Measurements from ENCODE around the gene TRPT1. TPM values are rescaled to one million over a fixed set of nuclear protein-coding genes. Genes with fewer than 3 reads are reported as not detected.

Gene TRPT1
- total RNA-seq, 1 experiment from 2014 or later: 58.8 TPM

DNA sequence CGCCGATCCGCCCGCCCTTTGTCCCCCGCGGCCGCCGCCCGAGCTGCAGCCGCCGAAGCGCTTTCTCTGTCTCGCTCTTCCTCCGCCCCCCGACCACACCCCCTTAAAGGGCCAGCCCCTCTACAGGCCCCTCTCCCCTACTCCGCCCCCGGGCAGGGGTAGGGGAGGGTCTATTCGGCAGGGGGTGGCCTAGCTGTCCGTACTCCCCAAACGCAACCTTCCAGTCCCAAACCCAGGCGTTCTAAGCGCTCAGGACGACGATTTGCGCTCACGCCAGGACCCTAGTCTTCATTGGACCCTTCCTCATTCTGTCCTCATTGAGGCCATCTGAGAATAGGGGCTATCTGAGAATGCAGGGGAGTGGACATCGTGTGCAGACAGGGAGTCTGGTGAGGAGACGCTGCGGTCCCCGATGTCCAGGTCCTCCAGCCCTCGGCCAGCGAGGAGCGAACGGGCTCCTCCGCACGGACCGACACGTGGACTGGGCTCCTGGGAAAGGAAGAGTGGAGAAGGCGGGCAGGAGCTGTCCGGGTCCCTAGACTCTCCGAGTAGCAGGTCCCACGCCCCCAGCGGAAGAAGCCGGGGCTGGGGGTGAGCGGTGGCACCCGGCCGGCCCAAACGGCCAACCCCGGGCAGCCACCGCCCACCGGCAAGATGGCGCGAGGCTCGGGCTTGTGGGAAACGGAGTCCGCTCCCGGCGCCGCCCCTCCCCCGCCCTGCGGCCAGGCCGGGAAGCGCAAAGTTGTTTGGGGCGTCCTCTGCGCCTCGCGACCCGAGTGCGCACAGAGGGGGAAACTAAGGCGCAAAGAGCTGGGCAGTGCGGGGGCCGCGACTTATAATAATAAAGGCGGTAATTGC lies 21.1 kb upstream of the TRPT1 start, which contains the start of gene PPP1R14B:
Gene PPP1R14B (minus strand): TSS at position 73 of the 858 bp plus-strand sequence. CDS start 270 bp downstream, outside the sequence.
- ATAC-seq (peak; percentile 55), DNase-seq (ENCODE audit: low spot score) (peak; percentile 95)
- Mint-ChIP-seq H3K9me3 (no peaks in the 10 kb centered on the region), H3K4me1 (peaks cover 50% of the 10 kb centered on the region), H3K4me3 (peak within 1 kb of the TSS; percentile 88), H3K36me3 (peaks cover 8% of the 10 kb centered on the region), H3K27ac (peak within 1 kb of the TSS; percentile 97), H3K27me3 (ENCODE audit: low read depth) (no peaks in the 10 kb centered on the region)
- ChIA-PET POLR2A (interaction anchor here (0.8 to 1.7 kb wide), 5 partner anchors 21 to 328 kb away, joined by 3 to 7 read pairs (median 3); partner anchors contain the start of genes NUDT22 and TRPT1), CTCF (interaction anchor here (0.8 to 2.1 kb wide), 10 partner anchors 16 to 108 kb away, joined by 3 to 11 read pairs (median 5); partner anchors contain the start of genes CATSPERZ, ESRRA, NUDT22 and TRPT1)
- TF ChIP-seq, protein P1, sequence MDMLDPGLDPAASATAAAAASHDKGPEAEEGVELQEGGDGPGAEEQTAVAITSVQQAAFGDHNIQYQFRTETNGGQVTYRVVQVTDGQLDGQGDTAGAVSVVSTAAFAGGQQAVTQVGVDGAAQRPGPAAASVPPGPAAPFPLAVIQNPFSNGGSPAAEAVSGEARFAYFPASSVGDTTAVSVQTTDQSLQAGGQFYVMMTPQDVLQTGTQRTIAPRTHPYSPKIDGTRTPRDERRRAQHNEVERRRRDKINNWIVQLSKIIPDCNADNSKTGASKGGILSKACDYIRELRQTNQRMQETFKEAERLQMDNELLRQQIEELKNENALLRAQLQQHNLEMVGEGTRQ (CRISPR knock-in tag; IDR thresholded peaks at IDR 0.05): 0 out of 2 replicates have a peak, but pooled peaks have one; percentile 20
- TF ChIP-seq CREM (CRISPR knock-in tag; IDR thresholded peaks at IDR 0.05) (0 out of 2 replicates have a peak, but pooled peaks have one; percentile 20), FOXP1 (CRISPR knock-in tag; IDR thresholded peaks at IDR 0.05; ENCODE audit: borderline replicate concordance) (peak; percentile 18; the same call in 1 of the 2 replicates), ZNF423 (CRISPR knock-in tag; IDR thresholded peaks at IDR 0.05) (no peak), NR2C2 (CRISPR knock-in tag; IDR thresholded peaks at IDR 0.05) (no peak), ZBTB21 (CRISPR knock-in tag; IDR thresholded peaks at IDR 0.05; ENCODE audit: borderline replicate concordance) (peak; percentile 32; the same call in 1 of the 2 replicates), MXD4 (CRISPR knock-in tag; IDR thresholded peaks at IDR 0.05; ENCODE audit: borderline replicate concordance) (no peak), ZNF263 (CRISPR knock-in tag; IDR thresholded peaks at IDR 0.05; ENCODE audit: low read depth) (no peak), SP1 (CRISPR knock-in tag; conservative IDR thresholded peaks at IDR 0.05) (peak; percentile 75), ZNF416 (CRISPR knock-in tag; IDR thresholded peaks at IDR 0.05) (0 out of 2 replicates have a peak, but pooled peaks have one; percentile 55)
- TF ChIP-seq, protein P2, sequence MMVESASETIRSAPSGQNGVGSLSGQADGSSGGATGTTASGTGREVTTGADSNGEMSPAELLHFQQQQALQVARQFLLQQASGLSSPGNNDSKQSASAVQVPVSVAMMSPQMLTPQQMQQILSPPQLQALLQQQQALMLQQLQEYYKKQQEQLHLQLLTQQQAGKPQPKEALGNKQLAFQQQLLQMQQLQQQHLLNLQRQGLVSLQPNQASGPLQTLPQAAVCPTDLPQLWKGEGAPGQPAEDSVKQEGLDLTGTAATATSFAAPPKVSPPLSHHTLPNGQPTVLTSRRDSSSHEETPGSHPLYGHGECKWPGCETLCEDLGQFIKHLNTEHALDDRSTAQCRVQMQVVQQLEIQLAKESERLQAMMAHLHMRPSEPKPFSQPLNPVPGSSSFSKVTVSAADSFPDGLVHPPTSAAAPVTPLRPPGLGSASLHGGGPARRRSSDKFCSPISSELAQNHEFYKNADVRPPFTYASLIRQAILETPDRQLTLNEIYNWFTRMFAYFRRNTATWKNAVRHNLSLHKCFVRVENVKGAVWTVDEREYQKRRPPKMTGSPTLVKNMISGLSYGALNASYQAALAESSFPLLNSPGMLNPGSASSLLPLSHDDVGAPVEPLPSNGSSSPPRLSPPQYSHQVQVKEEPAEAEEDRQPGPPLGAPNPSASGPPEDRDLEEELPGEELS (CRISPR knock-in tag; IDR thresholded peaks at IDR 0.05): peak; percentile 55; the same call in 1 of the 2 replicates
- TF ChIP-seq, protein P3, sequence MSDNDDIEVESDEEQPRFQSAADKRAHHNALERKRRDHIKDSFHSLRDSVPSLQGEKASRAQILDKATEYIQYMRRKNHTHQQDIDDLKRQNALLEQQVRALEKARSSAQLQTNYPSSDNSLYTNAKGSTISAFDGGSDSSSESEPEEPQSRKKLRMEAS (CRISPR knock-in tag; IDR thresholded peaks at IDR 0.05): peak; percentile 77
- TF ChIP-seq, protein P4, sequence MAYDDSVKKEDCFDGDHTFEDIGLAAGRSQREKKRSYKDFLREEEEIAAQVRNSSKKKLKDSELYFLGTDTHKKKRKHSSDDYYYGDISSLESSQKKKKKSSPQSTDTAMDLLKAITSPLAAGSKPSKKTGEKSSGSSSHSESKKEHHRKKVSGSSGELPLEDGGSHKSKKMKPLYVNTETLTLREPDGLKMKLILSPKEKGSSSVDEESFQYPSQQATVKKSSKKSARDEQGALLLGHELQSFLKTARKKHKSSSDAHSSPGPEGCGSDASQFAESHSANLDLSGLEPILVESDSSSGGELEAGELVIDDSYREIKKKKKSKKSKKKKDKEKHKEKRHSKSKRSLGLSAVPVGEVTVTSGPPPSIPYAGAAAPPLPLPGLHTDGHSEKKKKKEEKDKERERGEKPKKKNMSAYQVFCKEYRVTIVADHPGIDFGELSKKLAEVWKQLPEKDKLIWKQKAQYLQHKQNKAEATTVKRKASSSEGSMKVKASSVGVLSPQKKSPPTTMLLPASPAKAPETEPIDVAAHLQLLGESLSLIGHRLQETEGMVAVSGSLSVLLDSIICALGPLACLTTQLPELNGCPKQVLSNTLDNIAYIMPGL (CRISPR knock-in tag; IDR thresholded peaks at IDR 0.05): peak; percentile 84; the same call in 1 of the 2 replicates
- TF ChIP-seq, protein P5, sequence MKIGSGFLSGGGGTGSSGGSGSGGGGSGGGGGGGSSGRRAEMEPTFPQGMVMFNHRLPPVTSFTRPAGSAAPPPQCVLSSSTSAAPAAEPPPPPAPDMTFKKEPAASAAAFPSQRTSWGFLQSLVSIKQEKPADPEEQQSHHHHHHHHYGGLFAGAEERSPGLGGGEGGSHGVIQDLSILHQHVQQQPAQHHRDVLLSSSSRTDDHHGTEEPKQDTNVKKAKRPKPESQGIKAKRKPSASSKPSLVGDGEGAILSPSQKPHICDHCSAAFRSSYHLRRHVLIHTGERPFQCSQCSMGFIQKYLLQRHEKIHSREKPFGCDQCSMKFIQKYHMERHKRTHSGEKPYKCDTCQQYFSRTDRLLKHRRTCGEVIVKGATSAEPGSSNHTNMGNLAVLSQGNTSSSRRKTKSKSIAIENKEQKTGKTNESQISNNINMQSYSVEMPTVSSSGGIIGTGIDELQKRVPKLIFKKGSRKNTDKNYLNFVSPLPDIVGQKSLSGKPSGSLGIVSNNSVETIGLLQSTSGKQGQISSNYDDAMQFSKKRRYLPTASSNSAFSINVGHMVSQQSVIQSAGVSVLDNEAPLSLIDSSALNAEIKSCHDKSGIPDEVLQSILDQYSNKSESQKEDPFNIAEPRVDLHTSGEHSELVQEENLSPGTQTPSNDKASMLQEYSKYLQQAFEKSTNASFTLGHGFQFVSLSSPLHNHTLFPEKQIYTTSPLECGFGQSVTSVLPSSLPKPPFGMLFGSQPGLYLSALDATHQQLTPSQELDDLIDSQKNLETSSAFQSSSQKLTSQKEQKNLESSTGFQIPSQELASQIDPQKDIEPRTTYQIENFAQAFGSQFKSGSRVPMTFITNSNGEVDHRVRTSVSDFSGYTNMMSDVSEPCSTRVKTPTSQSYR (CRISPR knock-in tag; IDR thresholded peaks at IDR 0.05): peak; percentile 69; the same call in 1 of the 2 replicates
- TF ChIP-seq, protein P6, sequence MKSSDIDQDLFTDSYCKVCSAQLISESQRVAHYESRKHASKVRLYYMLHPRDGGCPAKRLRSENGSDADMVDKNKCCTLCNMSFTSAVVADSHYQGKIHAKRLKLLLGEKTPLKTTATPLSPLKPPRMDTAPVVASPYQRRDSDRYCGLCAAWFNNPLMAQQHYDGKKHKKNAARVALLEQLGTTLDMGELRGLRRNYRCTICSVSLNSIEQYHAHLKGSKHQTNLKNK (CRISPR knock-in tag; IDR thresholded peaks at IDR 0.05): no peak
- TF ChIP-seq, protein P7, sequence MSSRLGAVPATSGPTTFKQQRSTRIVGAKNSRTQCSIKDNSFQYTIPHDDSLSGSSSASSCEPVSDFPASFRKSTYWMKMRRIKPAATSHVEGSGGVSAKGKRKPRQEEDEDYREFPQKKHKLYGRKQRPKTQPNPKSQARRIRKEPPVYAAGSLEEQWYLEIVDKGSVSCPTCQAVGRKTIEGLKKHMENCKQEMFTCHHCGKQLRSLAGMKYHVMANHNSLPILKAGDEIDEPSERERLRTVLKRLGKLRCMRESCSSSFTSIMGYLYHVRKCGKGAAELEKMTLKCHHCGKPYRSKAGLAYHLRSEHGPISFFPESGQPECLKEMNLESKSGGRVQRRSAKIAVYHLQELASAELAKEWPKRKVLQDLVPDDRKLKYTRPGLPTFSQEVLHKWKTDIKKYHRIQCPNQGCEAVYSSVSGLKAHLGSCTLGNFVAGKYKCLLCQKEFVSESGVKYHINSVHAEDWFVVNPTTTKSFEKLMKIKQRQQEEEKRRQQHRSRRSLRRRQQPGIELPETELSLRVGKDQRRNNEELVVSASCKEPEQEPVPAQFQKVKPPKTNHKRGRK (CRISPR knock-in tag; IDR thresholded peaks at IDR 0.05; ENCODE audit: borderline replicate concordance): no peak
- TF ChIP-seq, protein P8, sequence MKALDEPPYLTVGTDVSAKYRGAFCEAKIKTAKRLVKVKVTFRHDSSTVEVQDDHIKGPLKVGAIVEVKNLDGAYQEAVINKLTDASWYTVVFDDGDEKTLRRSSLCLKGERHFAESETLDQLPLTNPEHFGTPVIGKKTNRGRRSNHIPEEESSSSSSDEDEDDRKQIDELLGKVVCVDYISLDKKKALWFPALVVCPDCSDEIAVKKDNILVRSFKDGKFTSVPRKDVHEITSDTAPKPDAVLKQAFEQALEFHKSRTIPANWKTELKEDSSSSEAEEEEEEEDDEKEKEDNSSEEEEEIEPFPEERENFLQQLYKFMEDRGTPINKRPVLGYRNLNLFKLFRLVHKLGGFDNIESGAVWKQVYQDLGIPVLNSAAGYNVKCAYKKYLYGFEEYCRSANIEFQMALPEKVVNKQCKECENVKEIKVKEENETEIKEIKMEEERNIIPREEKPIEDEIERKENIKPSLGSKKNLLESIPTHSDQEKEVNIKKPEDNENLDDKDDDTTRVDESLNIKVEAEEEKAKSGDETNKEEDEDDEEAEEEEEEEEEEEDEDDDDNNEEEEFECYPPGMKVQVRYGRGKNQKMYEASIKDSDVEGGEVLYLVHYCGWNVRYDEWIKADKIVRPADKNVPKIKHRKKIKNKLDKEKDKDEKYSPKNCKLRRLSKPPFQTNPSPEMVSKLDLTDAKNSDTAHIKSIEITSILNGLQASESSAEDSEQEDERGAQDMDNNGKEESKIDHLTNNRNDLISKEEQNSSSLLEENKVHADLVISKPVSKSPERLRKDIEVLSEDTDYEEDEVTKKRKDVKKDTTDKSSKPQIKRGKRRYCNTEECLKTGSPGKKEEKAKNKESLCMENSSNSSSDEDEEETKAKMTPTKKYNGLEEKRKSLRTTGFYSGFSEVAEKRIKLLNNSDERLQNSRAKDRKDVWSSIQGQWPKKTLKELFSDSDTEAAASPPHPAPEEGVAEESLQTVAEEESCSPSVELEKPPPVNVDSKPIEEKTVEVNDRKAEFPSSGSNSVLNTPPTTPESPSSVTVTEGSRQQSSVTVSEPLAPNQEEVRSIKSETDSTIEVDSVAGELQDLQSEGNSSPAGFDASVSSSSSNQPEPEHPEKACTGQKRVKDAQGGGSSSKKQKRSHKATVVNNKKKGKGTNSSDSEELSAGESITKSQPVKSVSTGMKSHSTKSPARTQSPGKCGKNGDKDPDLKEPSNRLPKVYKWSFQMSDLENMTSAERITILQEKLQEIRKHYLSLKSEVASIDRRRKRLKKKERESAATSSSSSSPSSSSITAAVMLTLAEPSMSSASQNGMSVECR (CRISPR knock-in tag; IDR thresholded peaks at IDR 0.05; ENCODE audit: borderline replicate concordance): peak; percentile 77; the same call in 1 of the 2 replicates
- TF ChIP-seq, protein P9, sequence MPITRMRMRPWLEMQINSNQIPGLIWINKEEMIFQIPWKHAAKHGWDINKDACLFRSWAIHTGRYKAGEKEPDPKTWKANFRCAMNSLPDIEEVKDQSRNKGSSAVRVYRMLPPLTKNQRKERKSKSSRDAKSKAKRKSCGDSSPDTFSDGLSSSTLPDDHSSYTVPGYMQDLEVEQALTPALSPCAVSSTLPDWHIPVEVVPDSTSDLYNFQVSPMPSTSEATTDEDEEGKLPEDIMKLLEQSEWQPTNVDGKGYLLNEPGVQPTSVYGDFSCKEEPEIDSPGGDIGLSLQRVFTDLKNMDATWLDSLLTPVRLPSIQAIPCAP (CRISPR knock-in tag; IDR thresholded peaks at IDR 0.05): peak; percentile 35; the same call in 1 of the 2 replicates
